LNCAP (cell line): Measurements from ENCODE around the gene GRAPL.
A peak's percentile ranks its signal among the peaks of the same experiment; 100 is the strongest.
"Not testable (repeated sequence)": the region's sequence is repeated elsewhere in the genome, so short reads cannot be mapped to it uniquely, and the experiment has no call there.

ENCODE experiments used
- CTCF ChIP-seq: fragments of 450-650 bp; IDR thresholded peaks from 2 replicates; pipeline ENCODE4 v1.5.1; 2017; ENCODE audit warnings: mild to moderate bottlenecking

The GRAPL gene

DNA sequence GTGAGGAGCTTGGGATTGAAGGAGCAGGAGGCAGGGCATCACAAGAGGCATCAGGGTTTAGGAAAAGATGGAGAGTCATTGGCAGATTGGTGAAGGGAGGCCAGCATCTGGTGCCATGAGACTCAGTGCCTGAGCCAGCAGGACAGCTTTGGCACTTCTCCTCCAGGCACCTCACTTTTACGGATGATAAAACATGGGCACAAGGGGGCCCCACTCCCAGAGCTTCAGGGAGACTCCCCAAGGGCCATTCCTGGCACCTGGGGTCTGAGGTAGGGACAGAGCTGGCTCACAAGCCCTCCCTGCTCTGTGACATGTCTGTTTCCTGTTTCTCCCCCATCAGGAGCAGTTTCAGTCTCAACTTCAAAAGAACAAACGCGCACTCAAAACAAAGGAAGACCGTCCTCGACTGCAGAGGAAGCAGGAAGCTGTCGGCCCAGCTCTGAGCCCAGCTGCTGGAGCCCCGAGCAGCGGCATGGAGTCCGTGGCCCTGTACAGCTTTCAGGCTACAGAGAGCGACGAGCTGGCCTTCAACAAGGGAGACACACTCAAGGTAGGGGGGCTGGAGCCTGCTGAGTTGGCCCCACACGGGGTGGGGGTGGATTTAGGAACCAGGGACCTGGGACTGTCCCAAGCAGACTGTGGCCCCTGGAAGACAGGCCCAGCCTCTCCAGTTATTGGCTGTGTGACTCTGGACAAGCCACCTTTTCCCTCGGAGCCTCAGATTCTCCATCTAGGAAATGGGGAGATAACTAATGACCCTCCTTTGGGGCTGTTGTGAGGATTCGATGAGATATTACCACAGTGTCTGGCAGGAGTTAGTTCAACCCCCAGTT lies at the start of gene GRAPL:
Gene GRAPL, plus strand, starts transcription at position 442 of the 833 bp plus-strand sequence. Its CDS starts 31 bp downstream, at position 473.
- TF ChIP-seq CTCF = not testable (repeated sequence)

DNA sequence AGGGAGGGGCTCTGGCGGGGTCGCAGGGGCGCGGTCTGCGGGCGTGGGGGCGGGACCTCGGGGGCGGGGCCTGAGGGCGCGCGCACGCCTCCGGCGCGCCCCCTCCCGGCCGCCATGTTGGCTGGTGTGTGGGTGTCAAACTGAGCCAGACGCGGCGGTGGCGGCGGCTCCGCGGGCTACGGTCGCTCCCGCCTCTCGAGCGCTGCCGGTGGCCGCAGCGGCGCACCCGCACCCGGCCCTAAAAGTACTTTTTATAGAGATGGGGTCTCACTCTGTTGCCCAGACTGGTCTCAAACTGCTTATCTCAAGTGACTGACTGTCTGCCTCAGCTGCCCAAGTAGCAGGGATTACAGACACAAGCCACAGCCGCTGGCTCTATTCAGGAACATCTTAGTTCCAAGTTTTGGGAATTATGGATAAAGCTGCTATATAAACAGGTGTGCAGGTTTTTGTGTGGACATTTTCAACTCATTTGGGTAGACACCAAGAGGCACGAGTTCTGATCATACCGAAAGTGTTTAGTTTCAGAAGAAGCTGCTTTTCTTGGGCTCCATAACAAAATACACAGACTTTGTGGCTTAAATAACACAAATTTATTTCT lies 16.2 kb upstream of the GRAPL start:
- TF ChIP-seq CTCF = peak; percentile 56
